DMS114 treated with DMSO at 0.1 percent for 48 hours (cell line): ENCODE measurements around the gene TC2N.
"Not testable (repeated sequence)": the region's sequence is repeated elsewhere in the genome, so short reads cannot be mapped to it uniquely, and the experiment has no call there.

Source experiments
- DNase-seq: peaks from one replicate; lab custom pipeline; 2025; ENCODE audit not compliant: unreplicated experiment; lab: John Stamatoyannopoulos, UW

Gene TC2N

GRCh38 chr14:91889477-91890211, 22.3 kb upstream of the TC2N start:
- DNase-seq, result no peak

- DNase-seq, result no peak
Measured at GRCh38 chr14:91888641-91889476, 21.5 kb upstream of the TC2N start.

- DNase-seq, result no peak
Measured at GRCh38 chr14:91886961-91887360, 19.6 kb upstream of the TC2N start.

GRCh38 chr14:91885839-91886238, 18.5 kb upstream of the TC2N start:
- DNase-seq, result no peak

- no peak for DNase-seq
Measured at GRCh38 chr14:91885113-91885712, 17.9 kb upstream of the TC2N start.

GRCh38 chr14:91884664-91885063, 17.3 kb upstream of the TC2N start:
- no peak for DNase-seq

- DNase-seq, result no peak
Measured at GRCh38 chr14:91883753-91884152, 16.4 kb upstream of the TC2N start.

- DNase-seq, result no peak
Measured at GRCh38 chr14:91882776-91883175, 15.4 kb upstream of the TC2N start.

- DNase-seq, result no peak
Measured at GRCh38 chr14:91882369-91882768, 15.0 kb upstream of the TC2N start.

- no peak for DNase-seq
Measured at GRCh38 chr14:91879196-91879595, 11.9 kb upstream of the TC2N start.

GRCh38 chr14:91878274-91878673, 10.9 kb upstream of the TC2N start:
- DNase-seq, result no peak

- no peak for DNase-seq
Measured at GRCh38 chr14:91877376-91877915, 10.1 kb upstream of the TC2N start.

GRCh38 chr14:91876492-91876891, 9.2 kb upstream of the TC2N start:
- no peak for DNase-seq

- DNase-seq, result no peak
Measured at GRCh38 chr14:91875525-91876286, 8.4 kb upstream of the TC2N start.

- DNase-seq, result no peak
Measured at GRCh38 chr14:91873471-91874415, 6.4 kb upstream of the TC2N start.

- no peak for DNase-seq
Measured at GRCh38 chr14:91872517-91873470, 5.5 kb upstream of the TC2N start.

- DNase-seq, result no peak
Measured at GRCh38 chr14:91872011-91872501, 4.7 kb upstream of the TC2N start.

- not testable (repeated sequence) for DNase-seq
Measured at GRCh38 chr14:91871401-91871800, 4.1 kb upstream of the TC2N start.

GRCh38 chr14:91870890-91871289, 3.6 kb upstream of the TC2N start:
- DNase-seq, result no peak
